Karpas-422 (cell line): ENCODE results near the gene TRIM73. TPM values are rescaled to one million over a fixed set of nuclear protein-coding genes. Genes with fewer than 3 reads are reported as not detected.
"Not testable (repeated sequence)": the region's sequence is repeated elsewhere in the genome, so short reads cannot be mapped to it uniquely, and the experiment has no call there.

Experiments used
- DNase-seq: peaks from one replicate; pipeline ENCODE4 v3.0.0-alpha.2; 2015
- H2AFZ ChIP-seq: fragments of 200-600 bp; sonication (generic); 2 replicates; pipeline ENCODE4 v1.6.1; 2014; ENCODE audit warnings: antibody characterized with exemption, low read length, mixed read lengths
- H3K27ac ChIP-seq: fragments of 200-600 bp; sonication (generic); 2 replicates; pipeline ENCODE4 v1.5.1; 2014; ENCODE audit warnings: mild to moderate bottlenecking, low read length, moderate library complexity
- H3K27me3 ChIP-seq: fragments of 200-600 bp; sonication (generic); 2 replicates; pipeline ENCODE4 v1.6.1; 2014; ENCODE audit warnings: low read length, mixed read lengths
- H3K36me3 ChIP-seq: fragments of 200-600 bp; sonication (generic); 2 replicates; pipeline ENCODE4 v1.6.1; 2014; ENCODE audit warnings: low read length, mixed read lengths; ENCODE audit not compliant: insufficient read depth
- H3K4me1 ChIP-seq: fragments of 200-600 bp; sonication (generic); 2 replicates; pipeline ENCODE4 v1.6.1; 2014; ENCODE audit warnings: mild to moderate bottlenecking, low read length, mixed read lengths
- H3K4me2 ChIP-seq: fragments of 200-600 bp; sonication (generic); 2 replicates; pipeline ENCODE4 v1.6.1; 2014; ENCODE audit warnings: low read length, low read depth, mild to moderate bottlenecking; ENCODE audit not compliant: poor library complexity, severe bottlenecking
- H3K4me3 ChIP-seq: fragments of 200-600 bp; sonication (generic); 2 replicates; pipeline ENCODE4 v1.5.1; 2014; ENCODE audit warnings: mild to moderate bottlenecking, antibody characterized with exemption, low read length, mixed read lengths
- H3K79me2 ChIP-seq: fragments of 200-600 bp; sonication (generic); 2 replicates; pipeline ENCODE4 v1.6.1; 2014; ENCODE audit warnings: mild to moderate bottlenecking, low read length, mixed read lengths
- H3K9ac ChIP-seq: fragments of 200-600 bp; sonication (generic); 2 replicates; pipeline ENCODE4 v1.6.0; 2014; ENCODE audit warnings: low read length
- H3K9me2 ChIP-seq: fragments of 200-600 bp; sonication (generic), shearing (Covaris generic); replicated peaks from 2 replicates; pipeline ENCODE4 v1.6.0; 2014; ENCODE audit warnings: mild to moderate bottlenecking, low read length, moderate library complexity; ENCODE audit not compliant: insufficient read depth
- H3K9me3 ChIP-seq: fragments of 300-700, 200-600 bp; sonication (generic); 2 replicates; pipeline ENCODE4 v1.6.1; 2014; ENCODE audit warnings: low read length, mixed read lengths
- H4K20me1 ChIP-seq: fragments of 200-600 bp; sonication (generic); 2 replicates; pipeline ENCODE4 v1.6.1; 2014; ENCODE audit warnings: mild to moderate bottlenecking, antibody characterized with exemption, low read length, low read depth; ENCODE audit not compliant: insufficient read depth
- total RNA-seq: library from RNA; depleted of rRNA; stranded (reverse); fragments of >200 nt; shearing (Covaris generic); gene quantifications from 2 replicates; pipeline ENCODE4 v1.2.3, GENCODE V29; 2014; ENCODE audit warnings: low replicate concordance

TRIM73 gene
- total RNA-seq, 1 experiment from 2014 or later, result 0.22 TPM

- H3K4me2 ChIP-seq, H3K4me3 ChIP-seq, H3K27ac ChIP-seq, H3K36me3 ChIP-seq, H4K20me1 ChIP-seq, H3K9me3 ChIP-seq, H3K9ac ChIP-seq, H2AFZ ChIP-seq, H3K27me3 ChIP-seq, H3K79me2 ChIP-seq, H3K9me2 ChIP-seq, DNase-seq, H3K4me1 ChIP-seq: not testable (repeated sequence)
These were observed 18.8 kb downstream of the TRIM73 start for GRCh38 chr7:75414204-75414603.

GRCh38 chr7:75414708-75415427 lies 19.4 kb downstream of the TRIM73 start:
- not testable (repeated sequence) for H3K9me3 ChIP-seq

GRCh38 chr7:75415428-75415817 lies 20.0 kb downstream of the TRIM73 start:
- DNase-seq, result not testable (repeated sequence)

More at GRCh38 chr7:75414708-75415427, 19.4 kb downstream of the TRIM73 start:
- H3K9me2 ChIP-seq, H4K20me1 ChIP-seq, H3K79me2 ChIP-seq, H2AFZ ChIP-seq, H3K27me3 ChIP-seq, H3K36me3 ChIP-seq, H3K4me1 ChIP-seq, H3K27ac ChIP-seq, H3K9ac ChIP-seq, H3K4me2 ChIP-seq, H3K4me3 ChIP-seq, DNase-seq: not testable (repeated sequence)

GRCh38 chr7:75415829-75416373 lies 20.5 kb downstream of the TRIM73 start:
- H3K9me2 ChIP-seq, H3K9me3 ChIP-seq, DNase-seq, H3K79me2 ChIP-seq, H2AFZ ChIP-seq, H3K4me1 ChIP-seq, H3K4me3 ChIP-seq, H3K36me3 ChIP-seq, H3K4me2 ChIP-seq, H3K27me3 ChIP-seq, H3K27ac ChIP-seq, H3K9ac ChIP-seq, H4K20me1 ChIP-seq: not testable (repeated sequence)

More at GRCh38 chr7:75415428-75415817, 20.0 kb downstream of the TRIM73 start:
- not testable (repeated sequence) for H3K9me2 ChIP-seq, H3K36me3 ChIP-seq, H3K4me1 ChIP-seq, H3K9me3 ChIP-seq, H3K27me3 ChIP-seq, H2AFZ ChIP-seq, H3K4me2 ChIP-seq, H3K4me3 ChIP-seq, H3K27ac ChIP-seq, H3K79me2 ChIP-seq, H4K20me1 ChIP-seq, H3K9ac ChIP-seq

GRCh38 chr7:75416787-75417186 lies 21.4 kb downstream of the TRIM73 start:
- H3K4me1 ChIP-seq, H3K4me3 ChIP-seq, H3K27me3 ChIP-seq, H4K20me1 ChIP-seq, H3K9me3 ChIP-seq, H3K36me3 ChIP-seq, H3K4me2 ChIP-seq, H2AFZ ChIP-seq, H3K9ac ChIP-seq, H3K79me2 ChIP-seq, H3K27ac ChIP-seq, H3K9me2 ChIP-seq, DNase-seq: not testable (repeated sequence)

- not testable (repeated sequence) for H3K4me2 ChIP-seq, H3K4me3 ChIP-seq, DNase-seq, H3K9me3 ChIP-seq, H3K9me2 ChIP-seq, H3K27ac ChIP-seq, H2AFZ ChIP-seq, H3K9ac ChIP-seq, H3K27me3 ChIP-seq, H3K79me2 ChIP-seq, H3K4me1 ChIP-seq, H3K36me3 ChIP-seq, H4K20me1 ChIP-seq
These were observed 22.9 kb downstream of the TRIM73 start for GRCh38 chr7:75418292-75418858.

- not testable (repeated sequence) for H2AFZ ChIP-seq, H3K27me3 ChIP-seq, H3K4me2 ChIP-seq, H3K4me1 ChIP-seq, H3K9ac ChIP-seq, H3K27ac ChIP-seq, H3K36me3 ChIP-seq, H3K9me3 ChIP-seq, H3K9me2 ChIP-seq, H4K20me1 ChIP-seq, H3K4me3 ChIP-seq, DNase-seq, H3K79me2 ChIP-seq
These were observed 23.8 kb downstream of the TRIM73 start for GRCh38 chr7:75419210-75419609.

- not testable (repeated sequence) for DNase-seq, H3K27ac ChIP-seq, H3K79me2 ChIP-seq
These were observed 24.3 kb downstream of the TRIM73 start for GRCh38 chr7:75419693-75420092.

More at GRCh38 chr7:75419693-75420092, 24.3 kb downstream of the TRIM73 start:
- H4K20me1 ChIP-seq, H3K36me3 ChIP-seq, H2AFZ ChIP-seq, H3K4me3 ChIP-seq, H3K9me3 ChIP-seq, H3K9me2 ChIP-seq, H3K4me2 ChIP-seq, H3K4me1 ChIP-seq, H3K9ac ChIP-seq, H3K27me3 ChIP-seq: not testable (repeated sequence)
